GM23248 (cell line): ENCODE data around the gene ZNF358. TPM values are rescaled to one million over a fixed set of nuclear protein-coding genes. Genes with fewer than 3 reads are reported as not detected.
A peak's percentile ranks its signal among the peaks of the same experiment; 100 is the strongest.

Source experiments
- DNase-seq: peaks from one replicate; pipeline ENCODE4 v3.0.0-alpha.2; 2015
- H2AFZ ChIP-seq: fragments of 200-600 bp; sonication (generic); 2 replicates; pipeline ENCODE4 v1.6.1; 2016; ENCODE audit warnings: antibody characterized with exemption
- H3F3A ChIP-seq: fragments of 200-600 bp; sonication (generic); 2 replicates; pipeline ENCODE4 v1.6.1; 2016; ENCODE audit warnings: mild to moderate bottlenecking, antibody characterized with exemption, mixed run types; ENCODE audit not compliant: insufficient read depth
- H3K27ac ChIP-seq: fragments of 200-600 bp; sonication (generic); 2 replicates; pipeline ENCODE4 v1.5.1; 2016; ENCODE audit warnings: mild to moderate bottlenecking
- H3K27me3 ChIP-seq: fragments of 200-600 bp; sonication (generic); replicated peaks from 2 replicates; pipeline ENCODE4 v1.6.1; 2016; ENCODE audit warnings: mild to moderate bottlenecking; ENCODE audit not compliant: insufficient read depth
- H3K36me3 ChIP-seq: fragments of 200-600 bp; sonication (generic); 2 replicates; pipeline ENCODE4 v1.6.1; 2016; ENCODE audit warnings: low read depth, mild to moderate bottlenecking
- H3K4me1 ChIP-seq: fragments of 200-600 bp; sonication (generic); 2 replicates; pipeline ENCODE4 v1.6.1; 2016; ENCODE audit warnings: mild to moderate bottlenecking; ENCODE audit not compliant: insufficient read depth
- H3K4me2 ChIP-seq: fragments of 200-600 bp; sonication (generic); one replicate; pipeline ENCODE4 v1.6.1; 2016; ENCODE audit warnings: mild to moderate bottlenecking; ENCODE audit not compliant: unreplicated experiment
- H3K4me3 ChIP-seq: fragments of 200-600 bp; sonication (generic); 2 replicates; pipeline ENCODE4 v1.5.1; 2016; ENCODE audit warnings: mild to moderate bottlenecking
- H3K79me2 ChIP-seq: fragments of 200-600 bp; sonication (generic); 2 replicates; pipeline ENCODE4 v1.6.1; 2016; ENCODE audit warnings: mild to moderate bottlenecking; ENCODE audit not compliant: insufficient read depth
- H3K9ac ChIP-seq: fragments of 200-600 bp; sonication (generic); 2 replicates; pipeline ENCODE4 v1.6.1; 2016; ENCODE audit warnings: mild to moderate bottlenecking
- H3K9me2 ChIP-seq: fragments of 200-600 bp; sonication (generic); 2 replicates; pipeline ENCODE4 v1.6.1; 2016; ENCODE audit warnings: mixed run types, mild to moderate bottlenecking, moderate library complexity; ENCODE audit not compliant: insufficient read depth
- H3K9me3 ChIP-seq: fragments of 200-600 bp; sonication (generic); one replicate; pipeline ENCODE4 v1.6.1; 2017; ENCODE audit warnings: low read depth
- H4K20me1 ChIP-seq: fragments of 200-600 bp; sonication (generic); 2 replicates; pipeline ENCODE4 v1.6.0; 2016; ENCODE audit not compliant: insufficient read depth
- EZH2 ChIP-seq: fragments of 200-600 bp; sonication (generic); IDR thresholded peaks from 2 replicates; pipeline ENCODE4 v1.6.1; 2018; ENCODE audit warnings: antibody characterized with exemption, mild to moderate bottlenecking; ENCODE audit not compliant: insufficient read depth, poor library complexity, severe bottlenecking
- EZH2phosphoT487 ChIP-seq: fragments of 200-600 bp; sonication (generic); IDR thresholded peaks from 2 replicates; pipeline ENCODE4 v1.6.1; 2018; ENCODE audit warnings: antibody characterized with exemption, moderate library complexity, mild to moderate bottlenecking, low read depth; ENCODE audit not compliant: insufficient read depth
- WGBS, 2 experiments: methylation state at CpG; one replicate each; pipeline ENCODE4 v1.1.6; 2015 to 2017; ENCODE audit warnings: low lambda C conversion rate in 2 of 2, low coverage in 1 of 2; ENCODE audit errors: missing lambda C conversion rate in 2 of 2; 5-methylcytosine and 5-hydroxymethylcytosine counted together
- in situ Hi-C: fragments of 300-500 bp; cut with MboI; formaldehyde crosslinking; loops from 2 replicates; pipeline ENCODE4 v1.15.0; 2020
- polyA plus RNA-seq: library from polyadenylated mRNA; unstranded; fragments of >200 nt; fragmentation: Nextera tagmentation; extraction: Ambion mirVana; gene quantifications from 2 replicates; pipeline ENCODE4 v1.2.1, GENCODE V29; 2016
- small RNA-seq: library from RNA; depleted of rRNA; stranded (forward); fragments of <200 nt; gene quantifications from one replicate; pipeline ENCODE3, GENCODE V24; 2014; ENCODE audit warnings: low read depth, low replicate concordance
- total RNA-seq: library from RNA; depleted of rRNA; stranded (reverse); fragments of >200 nt; shearing (Covaris generic); gene quantifications from 2 replicates; pipeline ENCODE4 v1.2.3, GENCODE V29; 2014; rRNA removed

The ZNF358 gene
- total and polyA plus RNA-seq, 2 experiments from 2014 or later: 12.0 to 56.3 TPM

- no peaks in the 10 kb centered on the region for H3K4me1 ChIP-seq
- H3K9me3 ChIP-seq: no peaks in the 10 kb centered on the region
- no peak overlapping the region for H3K4me2 ChIP-seq
- 47 to 52% methylated on average over 16 of the region's 16 CpGs for WGBS, 2 experiments
- H3K79me2 ChIP-seq: no peaks in the 10 kb centered on the region
- no peaks in the 10 kb centered on the region for H3F3A ChIP-seq
- in situ Hi-C loops: loop anchor here (10.0 kb wide), 2 partner anchors 112 to 232 kb away; partner anchors contain the start of gene MCEMP1
- DNase-seq: peak; percentile 10
- no peaks in the 10 kb centered on the region for H3K9me2 ChIP-seq
- H2AFZ ChIP-seq: no peak overlapping the region
- H3K36me3 ChIP-seq: peaks cover 4% of the 10 kb centered on the region; the same call in 1 of the 2 replicates
- H4K20me1 ChIP-seq: no peaks in the 10 kb centered on the region
- no peak overlapping the region for H3K9ac ChIP-seq
- no peaks in the 10 kb centered on the region for H3K27me3 ChIP-seq
- TF ChIP-seq EZH2 (no peak), EZH2phosphoT487 (no peak)
- no peak overlapping the region for H3K27ac ChIP-seq
- no peak overlapping the region for H3K4me3 ChIP-seq
Observed at GRCh38 chr19:7562646-7563393, 46.9 kb downstream of the ZNF358 start.

- Histone ChIP-seq H3F3A (no peaks in the 10 kb centered on the region), H3K79me2 (no peaks in the 10 kb centered on the region), H3K9me3 (no peaks in the 10 kb centered on the region), H4K20me1 (no peaks in the 10 kb centered on the region), H3K4me1 (no peaks in the 10 kb centered on the region), H3K27me3 (no peaks in the 10 kb centered on the region), H3K4me2 (no peak overlapping the region), H2AFZ (no peak overlapping the region), H3K9me2 (no peaks in the 10 kb centered on the region), H3K4me3 (no peak overlapping the region), H3K27ac (no peak overlapping the region), H3K9ac (no peak overlapping the region), H3K36me3 (no peaks in the 10 kb centered on the region)
- DNase-seq: no peak
- 80 to 88% methylated on average over 4 of the region's 4 CpGs for WGBS, 2 experiments
- no peak for TF ChIP-seq EZH2phosphoT487
- TF ChIP-seq EZH2: no peak
- in situ Hi-C loops: loop anchor here (10.0 kb wide), 2 partner anchors 110 to 230 kb away; partner anchors contain the start of gene MCEMP1
Observed at GRCh38 chr19:7564866-7565265, 49.0 kb downstream of the ZNF358 start.

- H3K9me3 ChIP-seq: no peaks in the 10 kb centered on the region
- H3K4me2 ChIP-seq: no peak overlapping the region
- no peak overlapping the region for H3K9ac ChIP-seq
- DNase-seq: no peak
- H3K79me2 ChIP-seq: no peaks in the 10 kb centered on the region
- H3K9me2 ChIP-seq: no peaks in the 10 kb centered on the region
- H2AFZ ChIP-seq: no peak overlapping the region
- no peak overlapping the region for H3K4me3 ChIP-seq
- H3K27me3 ChIP-seq: no peaks in the 10 kb centered on the region
- H4K20me1 ChIP-seq: no peaks in the 10 kb centered on the region
- in situ Hi-C loops: loop anchor here (10.0 kb wide), 2 partner anchors 109 to 229 kb away; partner anchors contain the start of gene MCEMP1
- H3K36me3 ChIP-seq: no peaks in the 10 kb centered on the region
- H3K27ac ChIP-seq: no peak overlapping the region
- TF ChIP-seq EZH2 (no peak), EZH2phosphoT487 (no peak)
- H3F3A ChIP-seq: no peaks in the 10 kb centered on the region
- H3K4me1 ChIP-seq: no peaks in the 10 kb centered on the region
- 70 to 72% methylated on average over 5 of the region's 5 CpGs for WGBS, 2 experiments
Observed at GRCh38 chr19:7565332-7565731, 49.4 kb downstream of the ZNF358 start.

Small RNAs within 50 kb of the gene (small RNA-seq; reads per million reads assigned to genes)
- not detected for gene AC008878.2

Other genes with a start within 250 kb of the ZNF358 start
- gene INSR, start 221.7 kb upstream of the ZNF358 start, total RNA-seq: 11.7 and 13.0 TPM in 2 replicates
- gene INSR, start 221.7 kb upstream of the ZNF358 start, polyA plus RNA-seq: 5.8 and 6.2 TPM in 2 replicates
- gene ARHGEF18, start 167.2 kb upstream of the ZNF358 start, total RNA-seq: 23.3 and 33.8 TPM in 2 replicates
- 9.5 and 10.6 TPM in 2 replicates for gene ARHGEF18, start 167.2 kb upstream of the ZNF358 start, polyA plus RNA-seq
- 4.0 and 5.2 TPM in 2 replicates for gene PEX11G, start 27.1 kb upstream of the ZNF358 start, total RNA-seq
- gene PEX11G, start 27.1 kb upstream of the ZNF358 start, polyA plus RNA-seq: 6.0 and 6.2 TPM in 2 replicates
- gene MCOLN1, start 6.5 kb downstream of the ZNF358 start, total RNA-seq: 4.9 and 5.9 TPM in 2 replicates
- gene MCOLN1, start 6.5 kb downstream of the ZNF358 start, polyA plus RNA-seq: 28.6 TPM in 2 replicates
- 86.6 and 116 TPM in 2 replicates for gene PNPLA6, start 19.6 kb downstream of the ZNF358 start, total RNA-seq
- gene PNPLA6, start 19.6 kb downstream of the ZNF358 start, polyA plus RNA-seq: 65.0 and 67.2 TPM in 2 replicates
- gene CAMSAP3, start 79.8 kb downstream of the ZNF358 start, total RNA-seq: not detected in 2 replicates
- not detected in 2 replicates for gene CAMSAP3, start 79.8 kb downstream of the ZNF358 start, polyA plus RNA-seq
- 30.7 and 33.0 TPM in 2 replicates for gene XAB2, start 113.4 kb downstream of the ZNF358 start, total RNA-seq
- 12.2 and 12.5 TPM in 2 replicates for gene XAB2, start 113.4 kb downstream of the ZNF358 start, polyA plus RNA-seq
- gene PET100, start 113.7 kb downstream of the ZNF358 start, total RNA-seq: 7.6 and 13.5 TPM in 2 replicates
- gene PET100, start 113.7 kb downstream of the ZNF358 start, polyA plus RNA-seq: 189 and 199 TPM in 2 replicates
- not detected in 2 replicates for gene PCP2, start 117.6 kb downstream of the ZNF358 start, total RNA-seq
- not detected in 2 replicates for gene PCP2, start 117.6 kb downstream of the ZNF358 start, polyA plus RNA-seq
- 1.8 TPM in 1 of 2 replicates, not detected in the other for gene STXBP2, start 121.0 kb downstream of the ZNF358 start, total RNA-seq
- gene STXBP2, start 121.0 kb downstream of the ZNF358 start, polyA plus RNA-seq: 1.4 and 2.0 TPM in 2 replicates
- not detected in 2 replicates for gene RETN, start 152.9 kb downstream of the ZNF358 start, total RNA-seq
- not detected in 2 replicates for gene RETN, start 152.9 kb downstream of the ZNF358 start, polyA plus RNA-seq
- gene MCEMP1, start 161.0 kb downstream of the ZNF358 start, total RNA-seq: not detected in 2 replicates
- not detected in 2 replicates for gene MCEMP1, start 161.0 kb downstream of the ZNF358 start, polyA plus RNA-seq
- gene TRAPPC5, start 164.7 kb downstream of the ZNF358 start, total RNA-seq: 68.1 and 134 TPM in 2 replicates
- 203 and 207 TPM in 2 replicates for gene TRAPPC5, start 164.7 kb downstream of the ZNF358 start, polyA plus RNA-seq
- gene FCER2, start 186.0 kb downstream of the ZNF358 start, total RNA-seq: not detected in 2 replicates
- 0.33 TPM in 1 of 2 replicates, not detected in the other for gene FCER2, start 186.0 kb downstream of the ZNF358 start, polyA plus RNA-seq
- gene CLEC4G, start 216.0 kb downstream of the ZNF358 start, total RNA-seq: not detected in 2 replicates
- gene CLEC4G, start 216.0 kb downstream of the ZNF358 start, polyA plus RNA-seq: not detected in 2 replicates
- gene CD209, start 231.4 kb downstream of the ZNF358 start, total RNA-seq: not detected in 2 replicates
- not detected in 2 replicates for gene CD209, start 231.4 kb downstream of the ZNF358 start, polyA plus RNA-seq
- not detected in 2 replicates for gene CLEC4M, start 247.1 kb downstream of the ZNF358 start, total RNA-seq
- not detected in 2 replicates for gene CLEC4M, start 247.1 kb downstream of the ZNF358 start, polyA plus RNA-seq